SK-N-MC (cell line): Measurements from ENCODE around the gene DNAJC2.
A peak's percentile ranks its signal among the peaks of the same experiment; 100 is the strongest.
"Not testable (repeated sequence)": the region's sequence is repeated elsewhere in the genome, so short reads cannot be mapped to it uniquely, and the experiment has no call there.

Experiments used
- DNase-seq: peaks from one replicate; pipeline ENCODE4 v3.0.0-alpha.2; 2011; ENCODE audit warnings: low read depth, low spot score
- H3K27ac ChIP-seq: fragments of 200-600 bp; sonication (generic); 2 replicates; pipeline ENCODE4 v1.5.1; 2016; ENCODE audit warnings: mixed run types
- H3K36me3 ChIP-seq: fragments of 200-600 bp; sonication (generic); 2 replicates; pipeline ENCODE4 v1.6.1; 2017; ENCODE audit warnings: antibody characterized with exemption, low read length, mixed read lengths; ENCODE audit not compliant: insufficient read depth
- H3K4me3 ChIP-seq: fragments of 200-600 bp; sonication (generic); 2 replicates; pipeline ENCODE4 v1.5.1; 2016
- H3K9ac ChIP-seq: fragments of 200-600 bp; sonication (generic); 2 replicates; pipeline ENCODE4 v1.8.0; 2017; ENCODE audit warnings: mixed run types, mixed read lengths; ENCODE audit not compliant: insufficient read length
- H3K9me3 ChIP-seq: fragments of 200-600 bp; sonication (generic); 2 replicates; pipeline ENCODE4 v1.6.1; 2017; ENCODE audit warnings: low read depth, mild to moderate bottlenecking, antibody characterized with exemption, low read length, moderate library complexity, mixed read lengths
- EZH2 ChIP-seq: fragments of 200-600 bp; sonication (generic); IDR thresholded peaks from one replicate; pipeline ENCODE4 v1.6.1; 2017; ENCODE audit warnings: antibody characterized with exemption
- FOXP2 ChIP-seq: optimal IDR thresholded peaks from 2 replicates; pipeline ENCODE3; 2011; ENCODE audit warnings: mild to moderate bottlenecking, moderate library complexity; ENCODE audit not compliant: insufficient read depth; ENCODE audit errors: extremely low read length, control extremely low read depth
- POLR2AphosphoS5 ChIP-seq: IDR thresholded peaks from 2 replicates; pipeline ENCODE4 v1.6.1; 2012; ENCODE audit warnings: mild to moderate bottlenecking, low read depth, low read length, borderline replicate concordance

DNAJC2 gene

GRCh38 chr7:103314852-103315251, 29.7 kb downstream of the DNAJC2 start:
- Histone ChIP-seq H3K9ac (no peak overlapping the region), H3K4me3 (no peak overlapping the region), H3K9me3 (no peaks in the 10 kb centered on the region), H3K36me3 (peaks cover 98% of the 10 kb centered on the region), H3K27ac (no peak overlapping the region)
- TF ChIP-seq EZH2, result no peak
- TF ChIP-seq POLR2AphosphoS5, result no peak
- TF ChIP-seq FOXP2, result no peak
- no peak for DNase-seq

DNA sequence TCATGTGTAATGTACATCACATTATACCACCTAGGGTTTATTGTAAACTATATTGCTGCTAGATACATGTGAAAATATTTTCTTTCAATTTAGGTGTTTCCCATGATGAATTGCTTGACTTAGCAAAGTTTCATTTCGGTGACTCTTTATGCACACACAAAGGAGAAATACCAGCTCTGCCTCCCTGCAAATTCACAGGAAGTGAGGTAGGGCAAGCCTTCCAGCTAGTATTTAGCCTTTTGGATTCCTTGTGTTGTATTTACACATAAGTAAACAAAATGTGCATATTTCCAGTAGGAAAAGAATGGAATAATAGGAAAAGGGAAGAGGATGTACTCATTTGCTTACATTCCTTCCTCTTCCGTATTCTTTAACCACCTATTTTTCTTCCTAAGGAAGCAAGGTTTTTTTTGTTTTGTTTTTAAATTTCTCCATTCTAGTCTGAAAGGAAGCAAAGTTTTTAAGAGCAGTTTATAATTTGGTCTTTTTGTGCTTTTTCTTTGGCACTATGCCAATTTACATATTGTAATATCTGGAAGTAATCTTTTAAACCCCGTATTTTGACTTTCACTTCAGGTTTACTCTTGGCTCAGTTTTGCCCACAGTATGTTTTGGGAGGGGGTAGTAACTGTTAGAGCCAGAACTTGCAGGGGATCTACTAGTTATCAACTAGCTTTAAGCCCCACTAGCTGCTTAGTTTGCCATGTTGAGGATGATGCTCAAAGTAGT, 36.9 kb downstream of the DNAJC2 start:
- Histone ChIP-seq H3K4me3 (no peak overlapping the region), H3K9me3 (no peaks in the 10 kb centered on the region), H3K27ac (peak overlapping the region; percentile 61; the same call in 1 of the 2 replicates), H3K9ac (no peak overlapping the region), H3K36me3 (peaks cover 96% of the 10 kb centered on the region)
- no peak for DNase-seq
- TF ChIP-seq FOXP2 (no peak), POLR2AphosphoS5 (no peak), EZH2 (no peak)

DNA sequence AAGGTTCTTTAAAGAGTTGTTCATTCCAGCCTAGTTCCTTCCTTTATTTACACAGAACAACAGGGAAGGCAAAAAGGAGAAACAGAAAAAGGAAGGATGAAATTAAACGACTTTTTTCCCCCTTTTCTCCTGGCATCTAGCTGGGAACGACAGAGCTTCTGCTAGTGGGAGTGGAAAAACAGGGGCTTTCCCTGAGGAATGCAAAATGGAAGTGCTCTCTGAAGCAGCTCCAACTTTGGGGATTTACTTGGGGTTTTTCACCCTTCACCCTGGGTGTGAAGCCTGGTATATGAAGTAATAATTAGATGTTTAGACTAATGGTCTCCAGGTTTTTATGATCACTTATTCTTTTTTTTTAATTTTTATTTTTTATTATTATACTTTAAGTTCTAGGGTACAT, 43.1 kb downstream of the DNAJC2 start:
- Histone ChIP-seq H3K27ac (no peak overlapping the region), H3K9ac (no peak overlapping the region), H3K4me3 (no peak overlapping the region), H3K9me3 (no peaks in the 10 kb centered on the region), H3K36me3 (peaks cover 77% of the 10 kb centered on the region)
- TF ChIP-seq EZH2, result no peak
- no peak for TF ChIP-seq FOXP2
- TF ChIP-seq POLR2AphosphoS5, result no peak
- DNase-seq, result no peak

DNA sequence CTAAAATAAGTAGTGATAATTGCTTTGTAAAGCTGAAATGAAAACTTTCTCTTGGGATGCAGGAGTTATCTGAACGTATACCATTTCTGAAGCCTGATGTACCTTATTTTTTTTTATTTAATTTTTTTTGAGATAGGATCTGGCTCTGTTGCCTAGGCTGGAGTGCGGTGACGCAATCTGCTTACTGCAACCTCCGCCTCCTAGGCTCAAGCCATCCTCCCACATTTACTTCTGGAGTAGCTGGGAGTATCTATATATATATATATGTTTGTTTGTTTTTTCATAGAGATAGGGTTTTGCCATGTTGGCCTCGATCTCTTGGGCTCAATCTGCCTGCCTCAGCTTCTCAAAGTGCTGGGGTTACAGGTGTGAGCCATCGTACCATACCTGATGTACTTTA, 44.9 kb downstream of the DNAJC2 start:
- Histone ChIP-seq H3K36me3 (peaks cover 61% of the 10 kb centered on the region), H3K4me3 (no peak overlapping the region), H3K9me3 (no peaks in the 10 kb centered on the region), H3K27ac (no peak overlapping the region), H3K9ac (no peak overlapping the region)
- TF ChIP-seq POLR2AphosphoS5, result no peak
- no peak for TF ChIP-seq EZH2
- TF ChIP-seq FOXP2, result no peak
- no peak for DNase-seq

GRCh38 chr7:103297837-103298179, 46.8 kb downstream of the DNAJC2 start:
- no peak overlapping the region for H3K27ac ChIP-seq
- no peak for DNase-seq
- peak overlapping the region; percentile 93 for H3K9ac ChIP-seq
- peak overlapping the region; percentile 97 for H3K4me3 ChIP-seq
- peaks cover 43% of the 10 kb centered on the region for H3K36me3 ChIP-seq
- TF ChIP-seq POLR2AphosphoS5 (no peak), FOXP2 (no peak), EZH2 (no peak)
- no peaks in the 10 kb centered on the region for H3K9me3 ChIP-seq

DNA sequence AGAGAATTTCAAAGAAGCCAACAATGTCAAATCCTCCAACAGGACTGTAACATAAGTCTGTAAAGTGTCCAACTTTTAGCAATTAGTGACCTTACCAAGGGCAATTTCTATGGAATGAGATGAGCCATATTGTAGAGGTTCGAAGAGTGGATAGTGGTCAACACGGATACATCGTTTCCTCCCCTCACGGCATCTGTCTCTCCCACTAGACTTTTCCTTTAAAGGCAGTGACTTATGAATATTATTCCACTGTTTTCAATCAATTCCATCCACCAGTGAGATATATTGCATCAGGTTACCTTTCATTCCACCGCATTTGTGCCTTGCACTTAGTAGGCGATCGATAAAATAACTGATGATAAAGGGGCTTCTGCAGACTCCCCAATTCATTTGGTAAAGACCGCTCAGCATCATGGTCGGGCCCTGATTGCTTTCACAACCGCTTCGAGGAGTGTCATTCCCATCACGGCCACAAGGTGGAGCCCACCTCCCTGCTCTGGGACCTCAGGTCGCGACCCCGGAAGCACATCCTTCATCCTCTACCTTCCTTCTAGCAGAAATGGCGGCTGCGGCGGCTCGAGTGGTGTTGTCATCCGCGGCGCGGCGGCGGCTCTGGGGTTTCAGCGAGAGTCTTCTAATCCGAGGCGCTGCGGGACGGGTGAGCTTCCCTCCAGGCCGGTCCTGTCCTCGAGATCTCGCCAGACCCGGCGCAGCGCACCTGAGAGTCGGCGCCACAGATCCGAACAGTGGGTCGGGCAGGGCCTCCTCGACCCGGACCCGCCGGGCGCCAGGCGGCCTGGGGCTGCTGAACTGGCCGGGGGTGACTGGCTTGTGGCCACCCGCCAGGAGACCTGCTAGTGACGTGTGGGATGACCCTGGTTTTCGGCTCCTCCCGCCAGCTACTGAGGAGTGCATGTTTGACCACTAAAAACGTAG, 47.4 kb downstream of the DNAJC2 start, which contains the start of gene PMPCB:
Gene PMPCB, plus strand, starts transcription at position 535 of the 936 bp plus-strand sequence. Its CDS starts 25 bp downstream, at position 560.
- Histone ChIP-seq H3K36me3 (peaks cover 36% of the 10 kb centered on the region), H3K9me3 (no peaks in the 10 kb centered on the region), H3K9ac (peak within 1 kb of the TSS; percentile 93), H3K27ac (0 out of 2 replicates have a peak within 1 kb of the TSS, but pooled peaks have one; percentile 49), H3K4me3 (peak within 1 kb of the TSS; percentile 97)
- TF ChIP-seq POLR2AphosphoS5 (peak; percentile 85), FOXP2 (peak; percentile 78), EZH2 (no peak)
- peak; percentile 65 for DNase-seq

GRCh38 chr7:103293526-103293925, 51.0 kb downstream of the DNAJC2 start:
- H3K9ac ChIP-seq, result no peak overlapping the region
- no peak for DNase-seq
- H3K27ac ChIP-seq, result no peak overlapping the region
- H3K4me3 ChIP-seq, result no peak overlapping the region
- TF ChIP-seq FOXP2, result no peak
- no peak for TF ChIP-seq POLR2AphosphoS5
- no peak for TF ChIP-seq EZH2
- H3K36me3 ChIP-seq, result 0 out of 2 replicates have a peak, but pooled peaks cover 2% of the 10 kb centered on the region
- no peaks in the 10 kb centered on the region for H3K9me3 ChIP-seq

- Histone ChIP-seq H3K27ac (no peak overlapping the region), H3K36me3 (no peaks in the 10 kb centered on the region), H3K9me3 (no peaks in the 10 kb centered on the region), H3K9ac (no peak overlapping the region), H3K4me3 (no peak overlapping the region)
- no peak for DNase-seq
- TF ChIP-seq POLR2AphosphoS5 (no peak), FOXP2 (no peak), EZH2 (no peak)
These were observed 52.4 kb downstream of the DNAJC2 start for GRCh38 chr7:103292122-103292521.

GRCh38 chr7:103282802-103283427, 61.7 kb downstream of the DNAJC2 start:
- not testable (repeated sequence) for H3K27ac ChIP-seq, DNase-seq, H3K36me3 ChIP-seq, H3K9me3 ChIP-seq, H3K9ac ChIP-seq, H3K4me3 ChIP-seq

GRCh38 chr7:103280803-103281155, 63.8 kb downstream of the DNAJC2 start:
- not testable (repeated sequence) for DNase-seq, H3K36me3 ChIP-seq, H3K9me3 ChIP-seq, H3K27ac ChIP-seq, H3K9ac ChIP-seq
- peak overlapping the region; percentile 93 for H3K4me3 ChIP-seq
